ENCODE data around the gene PEAK1.

GRCh38 chr15:77168141-77168540 is 251.8 kb downstream of the PEAK1 start:
- no peak for TF ChIP-seq GATA3 (IDR thresholded peaks at IDR 0.05; ENCODE audit: low read depth, low read length)
- no peak for TF ChIP-seq GATA2 (IDR thresholded peaks at IDR 0.05; ENCODE audit: low read depth, low read length)

All from SH-SY5Y (cell line).